A549 (cell line): ENCODE measurements around the gene ARHGEF1. TPM values are rescaled to one million over a fixed set of nuclear protein-coding genes. Genes with fewer than 3 reads are reported as not detected.

Source experiments
- ATAC-seq, 2 experiments: fragments of 200-7000 bp in 1 of 2; fragments of >200 bp in 1 of 2; cut with Nextera tagmentation in 1 of 2; cut with Tn5 transposase in 1 of 2; 3 replicates each; pipeline versions ENCODE4 v1.8.0 to v1.9.1; 2018 to 2020; ENCODE audit warnings: mild to moderate bottlenecking in 1 of 2, moderate library complexity in 1 of 2
- CTCF ChIA-PET: fragments of 300-600 bp; sonication (Branson Sonifier 250); formaldehyde crosslinking; extraction: SDS; loops from one replicate; lab custom pipeline; 2021; ENCODE audit warnings: antibody characterized with exemption, inconsistent platforms; lab: Yijun Ruan, JAX
- POLR2A ChIA-PET: fragments of 350-600 bp; formaldehyde crosslinking; extraction: SDS; loops from one replicate; lab custom pipeline; 2021; ENCODE audit warnings: antibody characterized with exemption, inconsistent platforms; lab: Yijun Ruan, JAX
- DNase-seq, 2 experiments: peaks; one replicate each; pipeline versions ENCODE4 v3.0.0 to v3.0.0-alpha.2; 2011 to 2016; ENCODE audit warnings: low read depth in 1 of 2, low spot score in 1 of 2
- FAIRE-seq: peaks from 2 replicates; lab custom pipeline; 2011; peaks lifted over from hg19 to GRCh38; lab: Jason Lieb, UNC
- H3K27ac ChIP-seq, 2 experiments: fragments of >200 bp; sonication (Bioruptor Twin); formaldehyde crosslinking; 3 replicates each; pipeline ENCODE4 v1.5.1; 2016 to 2017
- H3K4me1 ChIP-seq: fragments of >200 bp; sonication (Bioruptor Twin); formaldehyde crosslinking; 3 replicates; pipeline ENCODE4 v1.6.1; 2016
- H3K4me2 ChIP-seq: fragments of >200 bp; sonication (Bioruptor Twin); formaldehyde crosslinking; 3 replicates; pipeline ENCODE4 v1.6.1; 2016
- H3K4me3 ChIP-seq: fragments of >200 bp; sonication (Bioruptor Twin); formaldehyde crosslinking; 3 replicates; pipeline ENCODE4 v1.5.1; 2016
- H3K9me3 ChIP-seq: fragments of >200 bp; sonication (Bioruptor Twin); formaldehyde crosslinking; 3 replicates; pipeline ENCODE4 v1.6.1; 2016
- CBX2 ChIP-seq: fragments of 200-600 bp; sonication (generic); IDR thresholded peaks from 2 replicates; pipeline ENCODE4 v1.6.1; 2016; ENCODE audit warnings: low read depth, mild to moderate bottlenecking, borderline replicate concordance
- CBX8 ChIP-seq: fragments of 200-600 bp; sonication (generic); IDR thresholded peaks from 2 replicates; pipeline ENCODE4 v1.6.1; 2016
- CEBPB ChIP-seq, 2 experiments: fragments of >200 bp in 1 of 2; sonication (Bioruptor Twin) in 1 of 2; formaldehyde crosslinking in 1 of 2; IDR thresholded peaks; 2 replicates each; pipeline ENCODE4 v1.6.1; 2012 to 2016
- FOSB ChIP-seq: fragments of 250-450 bp; sonication (Bioruptor Pico); IDR thresholded peaks from 2 replicates; pipeline ENCODE4 v1.5.0; 2020; ENCODE audit warnings: mild to moderate bottlenecking, moderate library complexity
- HOXB5 ChIP-seq: fragments of 250-450 bp; sonication (Bioruptor Pico); IDR thresholded peaks from 2 replicates; pipeline ENCODE4 v1.5.0; 2020; ENCODE audit warnings: mild to moderate bottlenecking, moderate library complexity
- JUNB ChIP-seq: fragments of >200 bp; sonication (Bioruptor Twin); formaldehyde crosslinking; IDR thresholded peaks from 2 replicates; pipeline ENCODE4 v1.6.1; 2016
- PHF8 ChIP-seq: fragments of 200-600 bp; sonication (generic); IDR thresholded peaks from 2 replicates; pipeline ENCODE4 v1.6.1; 2016; ENCODE audit warnings: low read depth, mild to moderate bottlenecking, antibody characterized with exemption, moderate library complexity, borderline replicate concordance
- RARB ChIP-seq: fragments of 250-450 bp; sonication (Bioruptor Pico); IDR thresholded peaks from 2 replicates; pipeline ENCODE4 v1.8.0; 2021; ENCODE audit warnings: mild to moderate bottlenecking, moderate library complexity
- WGBS: methylation state at CpG from one replicate; pipeline ENCODE4 v1.1.6; 2017; ENCODE audit errors: missing lambda C conversion rate; 5-methylcytosine and 5-hydroxymethylcytosine counted together
- polyA plus RNA-seq, 4 experiments: library from polyadenylated mRNA; depleted of rRNA in 3 of 4; stranded (reverse); fragments of >200 nt; fragmentation: RNase III in 1 of 4; extraction: RNeasy Plus Mini Kit Qiagen cat#74134 plus additional on column Dnase treatment in 1 of 4; gene quantifications; 2 replicates in 3 of 4; 3 replicates in 1 of 4; pipeline ENCODE4 v1.2.3, GENCODE V29; 2011 to 2017
- TF ChIP-seq, protein P1 (sequence below): fragments of >200 bp; sonication (Bioruptor Twin); formaldehyde crosslinking; IDR thresholded peaks from 3 replicates; pipeline ENCODE4 v1.5.1; 2016
- TF ChIP-seq, protein P2 (sequence below): fragments of >200 bp; sonication (Bioruptor Twin); formaldehyde crosslinking; IDR thresholded peaks from 3 replicates; pipeline ENCODE4 v1.6.1; 2016
- TF ChIP-seq, protein P3 (sequence below): IDR thresholded peaks from 2 replicates; pipeline ENCODE4 v1.6.1; 2012; ENCODE audit warnings: low read depth, borderline replicate concordance
- TF ChIP-seq, protein P4 (sequence below): fragments of >200 bp; sonication (Bioruptor Twin); formaldehyde crosslinking; IDR thresholded peaks from 2 replicates; pipeline ENCODE4 v1.6.1; 2016
- TF ChIP-seq, protein P5 (sequence below): IDR thresholded peaks from 2 replicates; pipeline ENCODE4 v1.6.1; 2012

The ARHGEF1 gene
- polyA plus RNA-seq, 2 of the 4 experiments (the other 2 are of a cell fraction) = 38.0 to 84.2 TPM

DNA sequence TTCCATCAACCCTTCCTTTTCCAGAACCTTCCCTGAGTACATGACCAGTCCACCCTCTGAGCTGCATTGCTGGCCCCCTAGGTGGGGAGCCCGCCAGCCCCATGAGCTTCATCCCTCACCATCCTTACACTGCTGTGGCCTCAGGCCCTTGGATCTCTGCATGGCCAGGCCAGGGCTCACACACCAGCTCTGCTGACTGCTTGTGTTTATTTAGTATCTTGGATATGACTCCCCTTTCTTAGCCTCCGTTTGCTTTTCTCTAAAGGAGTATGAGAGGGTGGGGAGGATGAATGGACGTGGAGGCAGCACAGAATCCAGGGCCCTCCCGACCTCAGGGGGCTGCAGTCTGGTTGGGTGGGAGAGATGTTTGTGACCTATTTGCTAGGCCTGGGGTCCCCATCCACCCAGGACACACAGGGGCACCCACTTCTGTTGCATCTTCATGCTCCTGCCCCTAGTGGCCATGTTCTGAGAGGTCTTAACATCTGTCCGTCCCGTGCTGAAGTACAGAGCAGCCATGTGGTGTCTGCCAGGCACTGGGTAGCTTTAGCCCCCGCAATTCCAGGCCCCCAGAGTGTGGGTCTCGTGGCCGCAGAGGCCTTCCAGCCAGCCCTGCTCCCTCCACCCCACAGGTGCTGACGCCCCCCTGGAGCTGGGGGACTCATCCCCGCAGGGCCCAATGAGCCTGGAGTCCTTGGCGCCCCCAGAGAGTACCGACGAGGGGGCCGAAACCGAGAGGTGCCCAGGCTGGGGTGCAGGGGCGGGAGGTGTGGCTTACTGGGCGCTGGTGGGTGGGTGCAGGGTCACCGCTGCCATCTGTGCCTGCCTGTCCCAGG, 13.0 kb downstream of the ARHGEF1 start:
- peak; percentile 77 to 89 for ATAC-seq
- WGBS = 81% methylated on average over 19 of the region's 19 CpGs
- peak; percentile 72 to 79 for DNase-seq

DNA sequence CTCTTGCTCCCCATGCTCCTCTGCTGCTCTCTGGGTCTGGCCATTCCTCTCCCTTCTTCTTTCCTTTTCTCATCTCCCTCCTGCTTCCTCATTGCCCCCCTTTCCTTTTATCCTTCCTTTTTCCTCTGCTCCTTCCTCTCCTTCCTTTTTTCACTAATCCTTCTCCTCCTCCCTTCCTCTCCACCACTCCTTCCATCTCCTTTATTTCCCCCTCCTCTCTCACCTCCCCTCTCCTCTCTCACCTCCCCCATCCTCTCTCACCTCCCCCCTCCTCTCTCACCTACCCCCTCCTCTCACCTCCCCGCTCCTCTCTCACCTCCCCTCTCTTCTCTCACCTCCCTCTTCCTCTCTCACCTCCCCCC, 13.6 kb downstream of the ARHGEF1 start:
- POLR2A ChIA-PET = no interaction called here
- FAIRE-seq (no peak), DNase-seq (no peak), ATAC-seq (peak; percentile 11 to 15; a peak in 4 of 6 replicates)
- Histone ChIP-seq H3K9me3 (no peaks in the 10 kb centered on the region), H3K4me1 (peaks cover 14% of the 10 kb centered on the region; the same call in 2 of the 3 replicates), H3K4me2 (no peak overlapping the region), H3K27ac (peak overlapping the region in 1 of 2 experiments; percentile 52; a peak in 2 of 6 replicates), H3K4me3 (no peak overlapping the region)
- 83% methylated on average over 1 of the region's 1 CpG for WGBS
- no peak for TF ChIP-seq PHF8
- TF ChIP-seq JUNB = no peak
- no peak for TF ChIP-seq RARB (CRISPR knock-in tag)
- TF ChIP-seq, protein P1, sequence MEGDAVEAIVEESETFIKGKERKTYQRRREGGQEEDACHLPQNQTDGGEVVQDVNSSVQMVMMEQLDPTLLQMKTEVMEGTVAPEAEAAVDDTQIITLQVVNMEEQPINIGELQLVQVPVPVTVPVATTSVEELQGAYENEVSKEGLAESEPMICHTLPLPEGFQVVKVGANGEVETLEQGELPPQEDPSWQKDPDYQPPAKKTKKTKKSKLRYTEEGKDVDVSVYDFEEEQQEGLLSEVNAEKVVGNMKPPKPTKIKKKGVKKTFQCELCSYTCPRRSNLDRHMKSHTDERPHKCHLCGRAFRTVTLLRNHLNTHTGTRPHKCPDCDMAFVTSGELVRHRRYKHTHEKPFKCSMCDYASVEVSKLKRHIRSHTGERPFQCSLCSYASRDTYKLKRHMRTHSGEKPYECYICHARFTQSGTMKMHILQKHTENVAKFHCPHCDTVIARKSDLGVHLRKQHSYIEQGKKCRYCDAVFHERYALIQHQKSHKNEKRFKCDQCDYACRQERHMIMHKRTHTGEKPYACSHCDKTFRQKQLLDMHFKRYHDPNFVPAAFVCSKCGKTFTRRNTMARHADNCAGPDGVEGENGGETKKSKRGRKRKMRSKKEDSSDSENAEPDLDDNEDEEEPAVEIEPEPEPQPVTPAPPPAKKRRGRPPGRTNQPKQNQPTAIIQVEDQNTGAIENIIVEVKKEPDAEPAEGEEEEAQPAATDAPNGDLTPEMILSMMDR = no peak
- TF ChIP-seq, protein P2, sequence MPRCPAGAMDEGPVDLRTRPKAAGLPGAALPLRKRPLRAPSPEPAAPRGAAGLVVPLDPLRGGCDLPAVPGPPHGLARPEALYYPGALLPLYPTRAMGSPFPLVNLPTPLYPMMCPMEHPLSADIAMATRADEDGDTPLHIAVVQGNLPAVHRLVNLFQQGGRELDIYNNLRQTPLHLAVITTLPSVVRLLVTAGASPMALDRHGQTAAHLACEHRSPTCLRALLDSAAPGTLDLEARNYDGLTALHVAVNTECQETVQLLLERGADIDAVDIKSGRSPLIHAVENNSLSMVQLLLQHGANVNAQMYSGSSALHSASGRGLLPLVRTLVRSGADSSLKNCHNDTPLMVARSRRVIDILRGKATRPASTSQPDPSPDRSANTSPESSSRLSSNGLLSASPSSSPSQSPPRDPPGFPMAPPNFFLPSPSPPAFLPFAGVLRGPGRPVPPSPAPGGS = no peak
- no peak for TF ChIP-seq CBX8
- TF ChIP-seq HOXB5 = no peak
- no peak for TF ChIP-seq CEBPB (IDR thresholded peaks at IDR 0.05)
- TF ChIP-seq, protein P3, sequence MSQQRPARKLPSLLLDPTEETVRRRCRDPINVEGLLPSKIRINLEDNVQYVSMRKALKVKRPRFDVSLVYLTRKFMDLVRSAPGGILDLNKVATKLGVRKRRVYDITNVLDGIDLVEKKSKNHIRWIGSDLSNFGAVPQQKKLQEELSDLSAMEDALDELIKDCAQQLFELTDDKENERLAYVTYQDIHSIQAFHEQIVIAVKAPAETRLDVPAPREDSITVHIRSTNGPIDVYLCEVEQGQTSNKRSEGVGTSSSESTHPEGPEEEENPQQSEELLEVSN = no peak
- TF ChIP-seq CBX2 = no peak
- no peak for TF ChIP-seq FOSB
- CTCF ChIA-PET = interaction anchor here (0.6 to 2.7 kb wide), 13 partner anchors 9 to 127 kb away, joined by 3 to 18 read pairs (median 3); no protein-coding TSS in a partner anchor

More for the DNA sequence above, 13.0 kb downstream of the ARHGEF1 start:
- TF ChIP-seq, protein P1 = peak; percentile 45
- no peak for TF ChIP-seq CEBPB (IDR thresholded peaks at IDR 0.05)
- TF ChIP-seq, protein P4, sequence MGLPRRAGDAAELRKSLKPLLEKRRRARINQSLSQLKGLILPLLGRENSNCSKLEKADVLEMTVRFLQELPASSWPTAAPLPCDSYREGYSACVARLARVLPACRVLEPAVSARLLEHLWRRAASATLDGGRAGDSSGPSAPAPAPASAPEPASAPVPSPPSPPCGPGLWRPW = no peak
- TF ChIP-seq, protein P5, sequence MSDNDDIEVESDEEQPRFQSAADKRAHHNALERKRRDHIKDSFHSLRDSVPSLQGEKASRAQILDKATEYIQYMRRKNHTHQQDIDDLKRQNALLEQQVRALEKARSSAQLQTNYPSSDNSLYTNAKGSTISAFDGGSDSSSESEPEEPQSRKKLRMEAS = 0 out of 2 replicates have a peak, but pooled peaks have one; percentile 42
- peak; percentile 82 for FAIRE-seq
- Histone ChIP-seq H3K4me1 (peaks cover 14% of the 10 kb centered on the region; the same call in 2 of the 3 replicates), H3K4me3 (no peak overlapping the region), H3K27ac (peak overlapping the region in 1 of 2 experiments; percentile 52; a peak in 2 of 6 replicates), H3K4me2 (no peak overlapping the region), H3K9me3 (no peaks in the 10 kb centered on the region)
- CTCF ChIA-PET = interaction anchor here (0.5 to 2.7 kb wide), 20 partner anchors 9 to 1709 kb away, joined by 3 to 18 read pairs (median 3); no protein-coding TSS in a partner anchor
- POLR2A ChIA-PET = interaction anchor here (0.7 to 1.0 kb wide), 2 partner anchors 23 to 36 kb away, joined by 3 to 5 read pairs; partner anchors contain the start of gene RPS19
